Activated CD4-positive, alpha-beta T cell treated with anti-CD3 and anti-CD28 coated beads, Interleukin-2, amount 10 ng/mL, durations not matched to agents 24 days and 14 days (primary cell): ENCODE results near the gene UBE3B. TPM values are rescaled to one million over a fixed set of nuclear protein-coding genes. Genes with fewer than 3 reads are reported as not detected.

Source experiments
- DNase-seq: peaks from one replicate; pipeline ENCODE4 v3.0.0; 2022
- H3K27ac Mint-ChIP-seq: one replicate; pipeline ENCODE4 v1.8.0; 2022; ENCODE audit warnings: mild to moderate bottlenecking, mixed read lengths
- H3K27me3 Mint-ChIP-seq: one replicate; pipeline ENCODE4 v1.8.0; 2022; ENCODE audit warnings: mixed read lengths
- H3K36me3 Mint-ChIP-seq: one replicate; pipeline ENCODE4 v1.8.0; 2022; ENCODE audit warnings: low read depth, mild to moderate bottlenecking, mixed read lengths
- H3K4me1 Mint-ChIP-seq: one replicate; pipeline ENCODE4 v1.8.0; 2021; ENCODE audit warnings: mixed read lengths
- H3K4me3 Mint-ChIP-seq: one replicate; pipeline ENCODE4 v1.8.0; 2022; ENCODE audit warnings: mild to moderate bottlenecking, moderate library complexity, mixed read lengths
- H3K9me3 Mint-ChIP-seq: one replicate; pipeline ENCODE4 v1.8.0; 2021; ENCODE audit warnings: mixed read lengths
- intact Hi-C: fragments of 100-400 bp; cut with micrococcal nuclease; formaldehyde crosslinking; loops from one replicate; pipeline ENCODE4 v1.15.1; 2023
- total RNA-seq: library from RNA; stranded (reverse); gene quantifications from 2 replicates; pipeline ENCODE4 v1.2.3, GENCODE V29; 2022

UBE3B gene
- total RNA-seq, 1 donor from 2014 or later = 32.2 TPM

DNA sequence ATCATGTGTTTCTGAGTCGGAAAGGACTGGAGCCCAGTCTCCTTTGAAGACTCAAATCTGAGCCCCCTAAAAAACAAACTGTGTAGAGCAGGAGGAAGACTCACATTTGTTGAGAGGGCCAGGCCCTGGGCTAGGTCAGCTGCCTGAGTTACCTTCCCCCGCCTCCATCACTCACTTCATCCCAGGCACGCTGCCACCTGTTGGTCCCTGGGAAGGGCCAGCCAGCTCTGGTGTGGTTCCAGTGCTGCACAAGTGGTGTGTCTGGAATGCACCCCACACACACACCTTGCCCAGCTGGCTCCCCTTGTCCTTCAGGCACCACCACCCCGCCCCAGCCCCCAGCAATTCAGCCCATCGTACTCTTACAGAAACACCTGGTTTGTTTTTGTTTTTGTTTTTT is 105.2 kb downstream of the UBE3B start:
- DNase-seq = no peak
- peaks cover 32% of the 10 kb centered on the region for H3K36me3 Mint-ChIP-seq
- H3K9me3 Mint-ChIP-seq = no peaks in the 10 kb centered on the region
- no peaks in the 10 kb centered on the region for H3K27me3 Mint-ChIP-seq
- no peak overlapping the region for H3K27ac Mint-ChIP-seq
- no peak overlapping the region for H3K4me3 Mint-ChIP-seq
- no peaks in the 10 kb centered on the region for H3K4me1 Mint-ChIP-seq
- intact Hi-C loops = no loop called here

DNA sequence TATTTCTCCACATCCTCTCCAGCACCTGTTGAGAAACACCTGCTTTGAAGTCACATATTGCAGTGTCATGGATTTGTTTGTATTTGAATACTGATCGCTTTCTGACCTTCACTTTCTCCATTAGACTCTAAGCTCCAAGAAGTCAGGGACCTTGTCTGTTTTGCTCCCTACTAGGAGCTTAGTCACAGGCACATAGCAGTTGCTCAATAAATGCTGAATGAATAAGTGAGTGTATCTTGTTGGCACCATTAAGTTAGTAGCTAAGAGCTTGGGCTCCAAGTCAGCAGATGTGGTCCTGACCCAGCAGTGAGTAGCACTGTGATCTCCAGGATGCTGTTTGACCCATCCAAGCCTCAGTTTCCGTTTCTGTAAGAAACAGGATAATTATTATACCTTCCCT is 106.3 kb downstream of the UBE3B start:
- no peaks in the 10 kb centered on the region for H3K9me3 Mint-ChIP-seq
- peaks cover 34% of the 10 kb centered on the region for H3K36me3 Mint-ChIP-seq

More for the DNA sequence above, 106.3 kb downstream of the UBE3B start:
- intact Hi-C loops = no loop called here
- no peaks in the 10 kb centered on the region for H3K4me1 Mint-ChIP-seq
- H3K27ac Mint-ChIP-seq = no peak overlapping the region
- H3K4me3 Mint-ChIP-seq = no peak overlapping the region
- no peak for DNase-seq
- H3K27me3 Mint-ChIP-seq = no peaks in the 10 kb centered on the region

Other genes starting within 250 kb of the UBE3B start
- gene FOXN4, start 168.3 kb upstream of the UBE3B start, total RNA-seq = not detected in 2 replicates
- not detected in 2 replicates for gene MYO1H, start 129.7 kb upstream of the UBE3B start, total RNA-seq
- 47.5 and 48.5 TPM in 2 replicates for gene KCTD10, start 334 bp upstream of the UBE3B start, total RNA-seq
- 44.3 and 45.8 TPM in 2 replicates for gene MMAB, start 95.9 kb downstream of the UBE3B start, total RNA-seq
- 20.7 and 21.5 TPM in 2 replicates for gene MVK, start 96.2 kb downstream of the UBE3B start, total RNA-seq
- gene FAM222A, start 236.2 kb downstream of the UBE3B start, total RNA-seq = 1.3 and 1.5 TPM in 2 replicates